ENCODE data around the gene NXN. TPM values are rescaled to one million over a fixed set of nuclear protein-coding genes. Genes with fewer than 3 reads are reported as not detected.

Gene NXN
- polyA plus RNA-seq, 3 donors, result not detected

DNA sequence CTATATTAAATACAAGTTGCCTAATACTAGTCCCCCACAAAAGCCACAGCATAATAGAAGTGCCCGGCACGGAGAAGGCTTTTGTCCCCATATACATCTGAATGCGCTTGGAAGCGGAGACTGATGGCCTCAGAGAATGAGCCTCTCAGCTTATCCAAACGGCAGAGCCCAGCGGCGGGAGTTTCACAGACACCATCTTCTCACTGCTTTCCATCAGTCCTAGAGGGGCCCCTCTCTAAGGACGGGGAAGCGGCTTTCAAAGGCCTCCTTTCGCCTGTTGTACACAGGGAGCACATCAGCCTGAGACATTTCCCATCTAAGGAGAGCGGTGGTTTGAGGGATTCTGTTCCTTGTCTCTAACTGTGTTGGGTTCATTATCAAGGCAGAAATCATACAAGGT, 16.9 kb downstream of the NXN start:
- intact Hi-C loops (cut with micrococcal nuclease), result no loop called here

GRCh38 chr17:962166-962565, 17.4 kb downstream of the NXN start:
- no peaks in the 10 kb centered on the region for H3K36me3 ChIP-seq (replicated peaks in 1 of 2; ENCODE audit: control insufficient read depth in 1 of 2, insufficient read depth in 2 of 2, low read length in 2 of 2)

More for the DNA sequence above, 16.9 kb downstream of the NXN start:
- H3K27ac Mint-ChIP-seq, result no peak overlapping the region
- no peaks in the 10 kb centered on the region for H3K9me3 Mint-ChIP-seq
- Histone ChIP-seq H3K9ac (ENCODE audit: insufficient read depth, low read length, poor library complexity, severe bottlenecking) (no peak overlapping the region), H3K27me3 (ENCODE audit: control insufficient read depth in 2 of 2, insufficient read depth in 2 of 2, low read length in 2 of 2) (peaks cover 0 to 13% of the 10 kb centered on the region in 2 donors), H4K20me1 (ENCODE audit: insufficient read depth, low read length) (no peaks in the 10 kb centered on the region), H3K79me2 (ENCODE audit: insufficient read depth, low read length) (no peaks in the 10 kb centered on the region), H3K36me3 (replicated peaks in 1 of 2; ENCODE audit: control insufficient read depth in 1 of 2, insufficient read depth in 2 of 2, low read length in 2 of 2) (no peaks in the 10 kb centered on the region), H2AFZ (ENCODE audit: insufficient read depth, low read depth, low read length, poor library complexity, severe bottlenecking) (no peak overlapping the region), H3K27ac (ENCODE audit: low read depth in 1 of 2, low read length in 2 of 2) (no peak overlapping the region), H3K9me3 (replicated peaks in 1 of 2; ENCODE audit: control insufficient read depth in 1 of 2, insufficient read depth in 1 of 2, low read length in 2 of 2) (no peaks in the 10 kb centered on the region), H3K4me3 (replicated peaks in 1 of 3; ENCODE audit: low read depth in 2 of 3, low read length in 3 of 3) (no peak overlapping the region), H3K4me2 (replicated peaks; ENCODE audit: extremely low read depth, low read length, poor library complexity, severe bottlenecking) (no peak overlapping the region), H3K4me1 (ENCODE audit: control insufficient read depth in 1 of 2, insufficient read depth in 2 of 2, low read length in 2 of 2) (no peaks in the 10 kb centered on the region)
- no peak for DNase-seq
- H3K27me3 Mint-ChIP-seq (ENCODE audit: low read depth in 3 of 3), result peaks cover 11 to 33% (median 27%) of the 10 kb centered on the region in 3 donors
- no peak for TF ChIP-seq CTCF (IDR thresholded peaks at IDR 0.05)
- H3K4me3 Mint-ChIP-seq, result no peak overlapping the region
- 88% methylated on average over 7 of the region's 11 CpGs for WGBS (ENCODE audit: insufficient coverage)
- no peaks in the 10 kb centered on the region for H3K36me3 Mint-ChIP-seq
- no peaks in the 10 kb centered on the region for H3K4me1 Mint-ChIP-seq

More at GRCh38 chr17:962166-962565, 17.4 kb downstream of the NXN start:
- Mint-ChIP-seq H3K27me3 (ENCODE audit: low read depth in 3 of 3) (peaks cover 11 to 31% (median 24%) of the 10 kb centered on the region in 3 donors), H3K36me3 (no peaks in the 10 kb centered on the region), H3K9me3 (no peaks in the 10 kb centered on the region), H3K27ac (no peak overlapping the region), H3K4me1 (no peaks in the 10 kb centered on the region), H3K4me3 (peak overlapping the region in 1 of 2 donors; percentile 16)
- no CpG with 5 or more reads among the region's 8 CpGs for WGBS (ENCODE audit: insufficient coverage)
- Histone ChIP-seq H3K27me3 (ENCODE audit: control insufficient read depth in 2 of 2, insufficient read depth in 2 of 2, low read length in 2 of 2) (peaks cover 0 to 13% of the 10 kb centered on the region in 2 donors), H2AFZ (ENCODE audit: insufficient read depth, low read depth, low read length, poor library complexity, severe bottlenecking) (no peak overlapping the region), H3K9me3 (replicated peaks in 1 of 2; ENCODE audit: control insufficient read depth in 1 of 2, insufficient read depth in 1 of 2, low read length in 2 of 2) (no peaks in the 10 kb centered on the region), H3K4me3 (replicated peaks in 1 of 3; ENCODE audit: low read depth in 2 of 3, low read length in 3 of 3) (no peak overlapping the region), H3K4me2 (replicated peaks; ENCODE audit: extremely low read depth, low read length, poor library complexity, severe bottlenecking) (no peak overlapping the region), H3K27ac (ENCODE audit: low read depth in 1 of 2, low read length in 2 of 2) (no peak overlapping the region), H3K79me2 (ENCODE audit: insufficient read depth, low read length) (no peaks in the 10 kb centered on the region), H4K20me1 (ENCODE audit: insufficient read depth, low read length) (no peaks in the 10 kb centered on the region), H3K9ac (ENCODE audit: insufficient read depth, low read length, poor library complexity, severe bottlenecking) (no peak overlapping the region), H3K4me1 (ENCODE audit: control insufficient read depth in 1 of 2, insufficient read depth in 2 of 2, low read length in 2 of 2) (no peaks in the 10 kb centered on the region)
- no peak for DNase-seq
- no peak for TF ChIP-seq CTCF (IDR thresholded peaks at IDR 0.05)
- intact Hi-C loops (cut with micrococcal nuclease), result no loop called here
